ENCODE data around the gene ST6GALNAC6.

ST6GALNAC6 gene

DNA sequence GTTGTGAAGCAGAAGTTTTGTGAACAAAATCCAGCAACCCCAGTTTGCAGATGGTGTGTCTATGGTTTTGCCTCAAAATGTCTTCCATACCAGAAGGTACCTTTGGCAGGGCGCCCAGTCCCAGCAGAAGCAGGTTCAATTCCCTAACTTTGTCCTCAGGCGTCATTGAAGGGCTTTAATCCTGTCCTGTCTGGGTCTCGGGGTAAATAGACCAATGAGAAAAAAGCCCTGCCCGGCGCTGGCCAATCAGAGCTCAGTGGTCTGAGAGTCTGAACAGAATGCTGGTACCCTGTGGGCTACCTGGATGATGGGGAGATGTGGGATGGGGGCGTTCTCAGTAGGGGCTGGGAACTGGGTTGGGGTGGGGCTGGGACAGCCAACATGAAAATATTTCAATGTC lies 23.6 kb upstream of the ST6GALNAC6 start:
- TF ChIP-seq, protein P1, sequence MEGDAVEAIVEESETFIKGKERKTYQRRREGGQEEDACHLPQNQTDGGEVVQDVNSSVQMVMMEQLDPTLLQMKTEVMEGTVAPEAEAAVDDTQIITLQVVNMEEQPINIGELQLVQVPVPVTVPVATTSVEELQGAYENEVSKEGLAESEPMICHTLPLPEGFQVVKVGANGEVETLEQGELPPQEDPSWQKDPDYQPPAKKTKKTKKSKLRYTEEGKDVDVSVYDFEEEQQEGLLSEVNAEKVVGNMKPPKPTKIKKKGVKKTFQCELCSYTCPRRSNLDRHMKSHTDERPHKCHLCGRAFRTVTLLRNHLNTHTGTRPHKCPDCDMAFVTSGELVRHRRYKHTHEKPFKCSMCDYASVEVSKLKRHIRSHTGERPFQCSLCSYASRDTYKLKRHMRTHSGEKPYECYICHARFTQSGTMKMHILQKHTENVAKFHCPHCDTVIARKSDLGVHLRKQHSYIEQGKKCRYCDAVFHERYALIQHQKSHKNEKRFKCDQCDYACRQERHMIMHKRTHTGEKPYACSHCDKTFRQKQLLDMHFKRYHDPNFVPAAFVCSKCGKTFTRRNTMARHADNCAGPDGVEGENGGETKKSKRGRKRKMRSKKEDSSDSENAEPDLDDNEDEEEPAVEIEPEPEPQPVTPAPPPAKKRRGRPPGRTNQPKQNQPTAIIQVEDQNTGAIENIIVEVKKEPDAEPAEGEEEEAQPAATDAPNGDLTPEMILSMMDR (IDR thresholded peaks at IDR 0.05): no peak
- no peak overlapping the region for H3K27ac ChIP-seq
- no peaks in the 10 kb centered on the region for H3K36me3 ChIP-seq
- peaks cover 43 to 46% of the 10 kb centered on the region in 2 experiments for H3K4me1 ChIP-seq (ENCODE audit: control insufficient read depth in 1 of 2, insufficient read depth in 1 of 2, low read depth in 1 of 2, low read length in 1 of 2)
- no peak overlapping the region for H3K4me3 ChIP-seq (ENCODE audit: low read depth in 1 of 2, low read length in 1 of 2)
- no peaks in the 10 kb centered on the region for H3K9me3 ChIP-seq
- H3K27me3 ChIP-seq: peaks cover 64% of the 10 kb centered on the region

DNA sequence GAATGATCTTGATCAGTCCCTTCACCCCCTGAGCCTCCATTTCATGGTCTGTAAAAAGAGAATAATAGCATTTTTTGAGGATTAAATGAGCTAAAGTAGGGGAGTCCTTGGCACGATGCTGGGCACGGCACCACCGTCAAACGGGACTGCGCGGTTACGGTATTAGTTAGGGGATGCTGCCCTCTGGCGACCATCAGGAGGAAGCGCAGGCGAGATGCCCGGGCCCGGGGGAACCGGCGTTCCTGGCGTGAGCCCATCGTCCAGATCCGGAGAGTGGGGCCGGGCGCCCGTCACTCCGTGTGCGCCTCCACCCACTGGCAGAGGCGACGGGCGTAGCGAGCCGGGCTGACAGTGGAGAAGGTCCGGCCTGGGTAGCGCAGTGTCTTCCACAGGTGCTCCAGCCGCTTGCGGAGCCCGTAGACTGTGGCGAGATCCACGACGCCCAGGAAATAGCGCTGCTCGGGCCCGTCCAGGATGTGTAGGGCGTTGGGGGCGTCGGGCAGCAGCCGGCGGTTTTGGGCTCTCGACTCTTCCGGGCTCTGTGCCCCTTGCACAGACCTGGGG lies 22.2 kb upstream of the ST6GALNAC6 start:
- H3K27ac ChIP-seq: no peak overlapping the region
- no peak overlapping the region for H3K4me3 ChIP-seq (ENCODE audit: low read depth in 1 of 2, low read length in 1 of 2)
- H3K4me1 ChIP-seq (ENCODE audit: control insufficient read depth in 1 of 2, insufficient read depth in 1 of 2, low read depth in 1 of 2, low read length in 1 of 2): peaks cover 45 to 47% of the 10 kb centered on the region in 2 experiments
- peaks cover 52% of the 10 kb centered on the region for H3K27me3 ChIP-seq
- no peaks in the 10 kb centered on the region for H3K9me3 ChIP-seq
- TF ChIP-seq, protein P1 (IDR thresholded peaks at IDR 0.05): peak; percentile 97
- H3K36me3 ChIP-seq: no peaks in the 10 kb centered on the region

DNA sequence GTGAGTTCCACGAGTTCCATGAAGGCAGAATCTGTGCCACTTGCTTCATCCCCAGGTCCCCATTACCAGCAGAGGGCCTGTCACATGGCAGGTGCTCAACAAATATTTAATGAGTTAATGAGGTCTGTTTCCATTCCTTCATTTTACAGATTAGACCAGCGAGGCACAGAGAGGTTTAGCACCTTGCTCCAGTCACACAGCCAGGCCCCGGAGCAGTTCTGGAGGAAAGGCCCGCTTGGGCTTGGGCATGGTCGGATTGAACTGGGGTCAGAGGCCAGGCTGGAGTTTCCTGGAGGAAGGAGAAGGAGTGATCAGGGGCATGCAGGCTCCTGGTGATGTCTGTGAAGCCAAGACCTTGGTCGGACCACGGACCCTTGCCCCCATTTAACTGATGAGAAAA lies 21.4 kb upstream of the ST6GALNAC6 start:
- H3K4me1 ChIP-seq (ENCODE audit: control insufficient read depth in 1 of 2, insufficient read depth in 1 of 2, low read depth in 1 of 2, low read length in 1 of 2): peaks cover 53 to 55% of the 10 kb centered on the region in 2 experiments
- no peaks in the 10 kb centered on the region for H3K36me3 ChIP-seq
- no peak overlapping the region for H3K4me3 ChIP-seq (ENCODE audit: low read depth in 1 of 2, low read length in 1 of 2)
- H3K27ac ChIP-seq: no peak overlapping the region
- H3K27me3 ChIP-seq: peaks cover 52% of the 10 kb centered on the region
- no peaks in the 10 kb centered on the region for H3K9me3 ChIP-seq
- TF ChIP-seq, protein P1 (IDR thresholded peaks at IDR 0.05): no peak

DNA sequence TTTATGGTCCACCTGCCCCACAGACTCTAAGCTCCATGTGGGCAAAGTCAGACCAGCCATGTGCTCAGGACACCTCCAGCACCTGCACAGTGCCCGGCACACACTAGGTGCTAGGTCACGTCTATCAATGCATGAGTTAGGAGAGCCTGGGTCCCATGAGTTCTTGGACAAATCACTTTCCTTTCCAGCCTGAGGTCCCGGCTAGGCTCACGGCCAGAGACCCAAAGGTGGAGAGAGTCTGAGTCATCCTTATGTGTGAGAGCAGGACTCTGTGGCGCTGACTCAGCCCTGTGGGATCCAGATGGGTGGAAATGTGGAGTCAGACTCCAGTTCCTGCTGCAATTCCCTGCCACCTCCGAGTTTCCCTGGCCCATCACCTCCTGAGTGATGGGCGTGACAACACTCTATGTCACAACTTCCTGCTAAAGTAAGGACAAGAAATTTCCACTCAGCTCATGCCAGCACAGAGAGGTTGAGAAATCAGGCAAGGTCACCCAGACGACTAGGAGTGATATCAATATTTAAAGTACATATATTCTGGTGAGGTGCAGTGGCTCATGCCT lies 19.9 kb upstream of the ST6GALNAC6 start:
- no peaks in the 10 kb centered on the region for H3K9me3 ChIP-seq
- peak overlapping the region; percentile 47 for H3K27ac ChIP-seq
- TF ChIP-seq, protein P1 (IDR thresholded peaks at IDR 0.05): no peak
- H3K4me1 ChIP-seq (ENCODE audit: control insufficient read depth in 1 of 2, insufficient read depth in 1 of 2, low read depth in 1 of 2, low read length in 1 of 2): peaks cover 53 to 56% of the 10 kb centered on the region in 2 experiments
- H3K36me3 ChIP-seq: no peaks in the 10 kb centered on the region
- H3K27me3 ChIP-seq: peaks cover 38% of the 10 kb centered on the region
- H3K4me3 ChIP-seq (ENCODE audit: low read depth in 1 of 2, low read length in 1 of 2): peak overlapping the region; percentile 21 to 28

DNA sequence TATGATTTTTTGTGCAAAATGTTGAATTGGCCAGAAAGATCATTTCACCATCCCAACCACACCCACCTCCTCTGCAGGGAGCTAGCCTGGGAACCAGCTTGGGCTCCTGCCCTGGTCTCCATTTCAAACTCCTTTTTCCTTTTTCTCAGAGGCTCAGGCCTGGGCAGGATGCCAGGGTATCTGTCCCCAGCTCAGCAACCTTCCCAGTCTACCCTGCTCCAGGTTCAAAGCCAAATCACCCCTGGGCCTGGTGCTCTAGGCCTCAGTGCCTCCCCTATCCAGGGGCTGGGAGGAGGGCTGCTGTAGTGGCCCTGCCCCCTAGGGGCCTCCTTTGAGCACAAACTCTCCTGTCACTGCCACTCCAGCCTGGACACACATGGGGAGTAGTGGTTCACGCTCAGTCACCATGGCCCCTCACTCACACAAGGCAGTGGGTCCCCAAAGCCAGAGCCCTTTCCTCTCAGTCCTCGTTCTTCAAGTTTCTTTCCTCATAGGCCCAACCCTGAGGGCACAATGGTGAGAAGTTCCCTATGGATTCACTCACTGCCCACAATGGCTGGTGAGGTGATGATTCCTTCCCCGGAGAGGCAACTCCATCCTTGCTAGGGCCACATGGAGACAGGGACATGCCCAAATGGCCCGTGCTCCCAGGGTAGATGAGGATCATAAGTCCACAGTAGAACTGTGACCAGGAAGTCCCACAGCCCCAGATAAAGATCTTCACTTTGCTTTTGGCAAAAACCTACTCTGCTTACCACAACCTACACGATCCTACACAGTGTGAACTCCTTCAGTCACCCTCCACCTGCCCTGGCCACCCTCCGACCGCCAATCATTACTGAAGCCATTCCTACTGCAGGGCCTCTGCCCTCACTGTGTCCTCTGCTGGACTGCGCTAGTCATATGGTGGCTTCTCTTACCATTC lies 19.0 kb upstream of the ST6GALNAC6 start:
- peaks cover 53 to 56% of the 10 kb centered on the region in 2 experiments for H3K4me1 ChIP-seq (ENCODE audit: control insufficient read depth in 1 of 2, insufficient read depth in 1 of 2, low read depth in 1 of 2, low read length in 1 of 2)
- no peaks in the 10 kb centered on the region for H3K36me3 ChIP-seq
- TF ChIP-seq, protein P1 (IDR thresholded peaks at IDR 0.05): no peak
- peak overlapping the region; percentile 47 for H3K27ac ChIP-seq
- peaks cover 29% of the 10 kb centered on the region for H3K27me3 ChIP-seq
- H3K9me3 ChIP-seq: no peaks in the 10 kb centered on the region
- H3K4me3 ChIP-seq (ENCODE audit: low read depth in 1 of 2, low read length in 1 of 2): peak overlapping the region in 1 of 2 experiments; percentile 28

Measured in neutrophil (primary cell).